Thyroid gland (tissue), 4 donors: Measurements from ENCODE around the gene TTC6. TPM values are rescaled to one million over a fixed set of nuclear protein-coding genes. Genes with fewer than 3 reads are reported as not detected.

Experiments
- DNase-seq, 2 donors: peaks; one replicate each; pipeline ENCODE4 v3.0.0-alpha.2; 2019
- H3K27ac ChIP-seq, 3 donors: fragments of 200-600 bp; sonication (generic); 1 replicate in 2 of 3; 2 replicates in 1 of 3; pipeline ENCODE4 v1.5.1; 2016 to 2019; ENCODE audit warnings: mild to moderate bottlenecking in 1 of 3, moderate library complexity in 1 of 3
- H3K27me3 ChIP-seq: fragments of 200-600 bp; sonication (generic); one replicate; pipeline ENCODE4 v1.5.1; 2019
- H3K36me3 ChIP-seq, 2 donors: fragments of 200-600 bp; sonication (generic); one replicate each; pipeline ENCODE4 v1.5.1; 2016 to 2019
- H3K4me1 ChIP-seq, 2 donors: fragments of 200-600 bp; sonication (generic); one replicate each; pipeline ENCODE4 v1.5.1; 2017 to 2019
- H3K4me3 ChIP-seq, 3 donors: fragments of 200-600 bp; sonication (generic); replicated peaks in 1 of 3; 1 replicate in 2 of 3; 2 replicates in 1 of 3; pipeline ENCODE4 v1.5.1; 2016; ENCODE audit warnings: mild to moderate bottlenecking in 1 of 3
- H3K9me3 ChIP-seq: fragments of 200-600 bp; sonication (generic); one replicate; pipeline ENCODE4 v1.5.1; 2017
- POLR2A ChIP-seq, 2 donors: fragments of 450-650 bp; IDR thresholded peaks; one replicate each; pipeline ENCODE4 v1.6.1; 2017; ENCODE audit warnings: antibody characterized with exemption in 2 of 2, mild to moderate bottlenecking in 2 of 2, moderate library complexity in 1 of 2
- WGBS, 2 donors: methylation state at CpG; one replicate each; pipeline ENCODE4 v1.1.5; 2017; 5-methylcytosine and 5-hydroxymethylcytosine counted together
- intact Hi-C: fragments of 100-400 bp; cut with DNase I; formaldehyde crosslinking; loops from one replicate; pipeline ENCODE4 v1.15.1; 2023
- total RNA-seq, 4 donors: library from RNA; depleted of rRNA; stranded (reverse); fragments of >200 nt; gene quantifications; one replicate each; pipeline ENCODE4 v1.2.3, GENCODE V29; 2016
- TF ChIP-seq, protein P1 (sequence below), 6 experiments: fragments of 200-600 bp in 3 of 6; fragments of 450-650 bp in 3 of 6; sonication (generic) in 3 of 6; IDR thresholded peaks; one replicate each; pipeline ENCODE4 v1.5.1; 2016 to 2019; ENCODE audit warnings: antibody characterized with exemption in 6 of 6, mild to moderate bottlenecking in 2 of 6, inconsistent platforms in 1 of 6, moderate library complexity in 1 of 6

Gene TTC6
- total RNA-seq, 4 donors from 2014 or later, result 0.10 to 0.38 (median 0.13) TPM; not detected in 1

DNA sequence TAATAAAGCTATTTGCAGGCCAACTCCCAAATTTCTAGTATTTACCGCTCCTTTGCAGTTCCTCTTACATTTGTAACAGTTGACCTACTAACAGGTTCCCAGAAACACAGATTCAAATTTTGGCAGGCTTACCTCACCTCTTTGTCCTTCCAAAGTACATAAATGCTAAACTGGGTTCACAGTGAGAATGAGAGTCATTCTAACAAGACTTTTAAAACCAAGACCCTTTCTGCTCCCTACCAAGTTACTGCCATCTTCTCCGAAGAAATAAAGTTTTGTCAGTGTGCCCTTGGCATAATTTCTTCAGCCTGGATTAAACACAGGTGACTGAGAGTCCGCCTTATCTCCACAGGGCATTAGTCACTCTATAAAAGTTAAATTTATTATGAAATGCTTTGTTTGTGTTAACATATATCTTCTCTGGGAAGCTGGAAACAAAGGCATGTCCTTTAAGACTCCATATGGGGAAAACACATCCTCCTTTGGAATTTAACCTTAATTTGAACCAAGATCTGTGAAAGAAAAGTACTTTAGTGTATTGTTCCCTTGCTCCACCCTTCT is 28.5 kb upstream of the TTC6 start:
- Histone ChIP-seq H3K4me1 (no peaks in the 10 kb centered on the region), H3K4me3 (no peak overlapping the region), H3K27ac (no peak overlapping the region), H3K27me3 (no peaks in the 10 kb centered on the region), H3K36me3 (no peaks in the 10 kb centered on the region), H3K9me3 (no peaks in the 10 kb centered on the region)
- intact Hi-C loops, result no loop called here
- 54 to 58% methylated on average over 3 of the region's 3 CpGs for WGBS, 2 donors
- no peak for DNase-seq
- TF ChIP-seq, protein P1, sequence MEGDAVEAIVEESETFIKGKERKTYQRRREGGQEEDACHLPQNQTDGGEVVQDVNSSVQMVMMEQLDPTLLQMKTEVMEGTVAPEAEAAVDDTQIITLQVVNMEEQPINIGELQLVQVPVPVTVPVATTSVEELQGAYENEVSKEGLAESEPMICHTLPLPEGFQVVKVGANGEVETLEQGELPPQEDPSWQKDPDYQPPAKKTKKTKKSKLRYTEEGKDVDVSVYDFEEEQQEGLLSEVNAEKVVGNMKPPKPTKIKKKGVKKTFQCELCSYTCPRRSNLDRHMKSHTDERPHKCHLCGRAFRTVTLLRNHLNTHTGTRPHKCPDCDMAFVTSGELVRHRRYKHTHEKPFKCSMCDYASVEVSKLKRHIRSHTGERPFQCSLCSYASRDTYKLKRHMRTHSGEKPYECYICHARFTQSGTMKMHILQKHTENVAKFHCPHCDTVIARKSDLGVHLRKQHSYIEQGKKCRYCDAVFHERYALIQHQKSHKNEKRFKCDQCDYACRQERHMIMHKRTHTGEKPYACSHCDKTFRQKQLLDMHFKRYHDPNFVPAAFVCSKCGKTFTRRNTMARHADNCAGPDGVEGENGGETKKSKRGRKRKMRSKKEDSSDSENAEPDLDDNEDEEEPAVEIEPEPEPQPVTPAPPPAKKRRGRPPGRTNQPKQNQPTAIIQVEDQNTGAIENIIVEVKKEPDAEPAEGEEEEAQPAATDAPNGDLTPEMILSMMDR (IDR thresholded peaks at IDR 0.05), result no peak
- no peak for TF ChIP-seq POLR2A (IDR thresholded peaks at IDR 0.05)

DNA sequence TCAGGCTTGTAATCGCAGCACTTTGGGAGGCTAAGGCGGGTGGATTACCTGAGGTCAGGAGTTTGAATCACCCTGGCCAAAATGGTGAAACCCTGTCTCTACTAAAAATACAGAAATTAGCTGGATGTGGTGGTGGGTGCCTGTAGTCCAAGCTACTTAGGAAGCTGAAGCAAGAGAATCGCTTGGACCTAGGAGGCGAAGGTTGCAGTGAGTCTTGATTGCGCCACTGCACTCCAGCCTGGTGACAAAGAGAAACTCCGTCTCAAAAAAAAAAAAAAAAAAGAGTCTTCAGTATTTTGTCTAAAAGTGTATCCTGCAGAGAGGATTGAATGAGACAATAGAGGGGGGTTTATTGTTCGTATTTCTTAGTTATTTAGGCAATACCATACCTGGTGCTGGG is 25.7 kb upstream of the TTC6 start:
- Histone ChIP-seq H3K36me3 (no peaks in the 10 kb centered on the region), H3K4me3 (no peak overlapping the region), H3K9me3 (no peaks in the 10 kb centered on the region), H3K27ac (no peak overlapping the region), H3K4me1 (no peaks in the 10 kb centered on the region), H3K27me3 (no peaks in the 10 kb centered on the region)
- DNase-seq, result no peak
- intact Hi-C loops, result no loop called here
- no peak for TF ChIP-seq POLR2A (IDR thresholded peaks at IDR 0.05)
- TF ChIP-seq, protein P1 (IDR thresholded peaks at IDR 0.05), result no peak
- 90 to 93% methylated on average over 7 of the region's 7 CpGs for WGBS, 2 donors

DNA sequence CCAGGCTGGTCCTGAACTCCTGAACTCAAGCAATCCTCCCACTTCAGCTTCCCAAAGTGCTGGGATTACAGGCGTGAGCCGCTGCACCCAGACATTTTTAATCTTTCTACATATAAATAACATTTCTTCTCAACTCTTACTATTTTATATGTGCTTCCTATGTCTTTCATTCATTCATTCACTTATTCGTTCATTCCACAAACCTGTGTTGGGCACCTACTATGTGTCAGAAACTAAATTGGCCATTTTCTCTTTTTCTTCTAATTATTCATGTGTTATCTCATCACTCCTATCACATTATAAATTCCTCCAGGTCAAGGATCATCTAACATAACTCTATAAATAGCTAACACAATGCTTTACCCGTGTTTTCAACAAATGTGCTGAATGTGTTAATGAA is 24.0 kb upstream of the TTC6 start:
- no peak for TF ChIP-seq POLR2A (IDR thresholded peaks at IDR 0.05)
- TF ChIP-seq, protein P1 (IDR thresholded peaks at IDR 0.05), result no peak
- Histone ChIP-seq H3K36me3 (no peaks in the 10 kb centered on the region), H3K4me1 (no peaks in the 10 kb centered on the region), H3K9me3 (no peaks in the 10 kb centered on the region), H3K27ac (no peak overlapping the region), H3K4me3 (no peak overlapping the region), H3K27me3 (no peaks in the 10 kb centered on the region)
- intact Hi-C loops, result no loop called here
- DNase-seq, result no peak
- WGBS, 2 donors, result 94 to 96% methylated on average over 4 of the region's 4 CpGs

DNA sequence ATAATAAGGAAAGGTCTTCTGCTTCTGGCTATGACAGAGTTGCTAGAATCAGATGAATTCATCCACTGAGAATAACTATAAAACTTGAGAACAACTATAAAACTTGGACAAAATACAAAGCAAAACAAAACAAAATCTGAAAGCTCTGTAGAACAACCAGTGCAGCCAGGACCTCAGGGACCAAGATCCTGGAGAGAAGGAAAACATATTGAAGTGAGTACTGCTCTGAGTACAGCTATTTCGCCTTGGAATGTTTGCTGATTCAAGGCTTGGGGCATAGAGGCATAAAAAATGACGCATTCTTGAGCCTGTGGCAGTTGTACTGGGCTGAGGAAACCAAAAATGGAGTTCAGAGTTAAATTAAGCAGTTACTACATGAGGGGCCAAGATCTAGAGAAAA is 22.1 kb upstream of the TTC6 start:
- TF ChIP-seq POLR2A (IDR thresholded peaks at IDR 0.05), result no peak
- TF ChIP-seq, protein P1 (IDR thresholded peaks at IDR 0.05), result no peak
- no peaks in the 10 kb centered on the region for H3K27me3 ChIP-seq
- intact Hi-C loops, result no loop called here
- H3K36me3 ChIP-seq, result no peaks in the 10 kb centered on the region
- no peak overlapping the region for H3K4me3 ChIP-seq
- 60 to 61% methylated on average over 2 of the region's 2 CpGs for WGBS, 2 donors
- no peak overlapping the region for H3K27ac ChIP-seq
- DNase-seq, result no peak
- no peaks in the 10 kb centered on the region for H3K9me3 ChIP-seq
- no peaks in the 10 kb centered on the region for H3K4me1 ChIP-seq

DNA sequence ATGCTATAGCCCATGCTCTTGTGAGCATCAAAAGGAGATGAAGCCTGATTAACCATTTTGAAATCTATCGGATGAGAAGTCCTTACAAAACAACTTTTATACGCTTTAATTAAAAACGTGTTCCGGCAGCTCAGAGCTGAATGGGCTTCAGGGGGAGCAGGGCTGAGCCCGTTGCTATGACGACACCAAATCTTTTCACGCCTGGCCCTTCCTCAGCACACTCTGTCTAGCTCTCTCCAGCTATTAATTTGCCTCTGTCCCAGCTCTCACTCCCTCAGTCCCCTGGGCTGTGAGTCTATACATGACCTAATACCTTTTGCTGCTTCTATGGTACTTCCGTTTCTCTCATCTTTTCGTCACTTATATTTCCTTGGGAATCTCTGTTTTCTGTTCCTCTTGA is 16.2 kb upstream of the TTC6 start:
- Histone ChIP-seq H3K36me3 (no peaks in the 10 kb centered on the region), H3K9me3 (no peaks in the 10 kb centered on the region), H3K4me1 (peaks cover 5 to 9% of the 10 kb centered on the region in 2 donors), H3K27me3 (peaks cover 15% of the 10 kb centered on the region), H3K27ac (no peak overlapping the region), H3K4me3 (no peak overlapping the region)
- TF ChIP-seq, protein P1 (IDR thresholded peaks at IDR 0.05), result no peak
- TF ChIP-seq POLR2A (IDR thresholded peaks at IDR 0.05), result no peak
- 41 to 42% methylated on average over 9 of the region's 9 CpGs for WGBS, 2 donors
- no peak for DNase-seq
- intact Hi-C loops, result no loop called here
